Lower lobe of right lung (tissue), 2 donors: ENCODE data around the gene GPRIN2. TPM values are rescaled to one million over a fixed set of nuclear protein-coding genes. Genes with fewer than 3 reads are reported as not detected.

Source experiments
- ATAC-seq, 2 donors: fragments of 200-7000 bp; cut with Tn5 transposase; one replicate each; pipeline ENCODE4 v1.9.1; 2020 to 2022; ENCODE audit warnings: mild to moderate bottlenecking in 2 of 2, moderate library complexity in 2 of 2
- DNase-seq: peaks from one replicate; pipeline ENCODE4 v3.0.0-alpha.2; 2020
- H3K27ac ChIP-seq: fragments of 200-600 bp; one replicate; pipeline ENCODE4 v1.8.0; 2022
- H3K27me3 ChIP-seq: fragments of 200-600 bp; one replicate; pipeline ENCODE4 v1.8.0; 2022; ENCODE audit warnings: low read depth
- H3K36me3 ChIP-seq: fragments of 200-600 bp; one replicate; pipeline ENCODE4 v1.8.0; 2022; ENCODE audit warnings: mild to moderate bottlenecking
- H3K4me1 ChIP-seq: fragments of 200-600 bp; one replicate; pipeline ENCODE4 v1.8.0; 2022
- H3K4me3 ChIP-seq: fragments of 200-600 bp; one replicate; pipeline ENCODE4 v1.8.0; 2022; ENCODE audit warnings: mild to moderate bottlenecking
- H3K9me3 ChIP-seq: fragments of 200-600 bp; one replicate; pipeline ENCODE4 v1.8.0; 2022
- CTCF ChIP-seq: fragments of 200-600 bp; IDR thresholded peaks from one replicate; pipeline ENCODE4 v1.8.0; 2022; ENCODE audit warnings: antibody characterized with exemption, mild to moderate bottlenecking
- intact Hi-C: fragments of 100-400 bp; cut with DNase I; formaldehyde crosslinking; loops from one replicate; pipeline ENCODE4 v1.11.0; 2022
- total RNA-seq: library from RNA; stranded (reverse); fragmentation: NEBNext Ultra II Directional; extraction: Animal tissue kit (Norgen Biotek cat#: 25700); gene quantifications from one replicate; pipeline ENCODE4 v1.2.1, GENCODE V29; 2021
- donor health status: DM: no; HTN: yes; CAD: no; lungs with severe emphysema.

Gene GPRIN2
- total RNA-seq, 1 donor from 2014 or later: 42.1 TPM

GRCh38 chr10:46546591-46547540 lies 9.6 kb downstream of the GPRIN2 start:
- DNase-seq (peak; percentile 91), ATAC-seq (peak; percentile 54 to 57)
- TF ChIP-seq CTCF: no peak
- Histone ChIP-seq H3K9me3 (no peaks in the 10 kb centered on the region), H3K27me3 (no peaks in the 10 kb centered on the region), H3K4me3 (no peak overlapping the region), H3K36me3 (peaks cover 12% of the 10 kb centered on the region), H3K27ac (peak overlapping the region; percentile 12), H3K4me1 (peaks cover 24% of the 10 kb centered on the region)
- intact Hi-C loops: no loop called here

- H3K9me3 ChIP-seq: no peaks in the 10 kb centered on the region
- peaks cover 27% of the 10 kb centered on the region for H3K4me1 ChIP-seq
- ATAC-seq (no peak), DNase-seq (peak; percentile 40)
- H3K4me3 ChIP-seq: no peak overlapping the region
- intact Hi-C loops: no loop called here
- H3K36me3 ChIP-seq: peaks cover 9% of the 10 kb centered on the region
- no peak for TF ChIP-seq CTCF
- peaks cover 2% of the 10 kb centered on the region for H3K27me3 ChIP-seq
- H3K27ac ChIP-seq: peak overlapping the region; percentile 2
These were observed 10.4 kb downstream of the GPRIN2 start for GRCh38 chr10:46545861-46546590.

- intact Hi-C loops: no loop called here
- peaks cover 6% of the 10 kb centered on the region for H3K36me3 ChIP-seq
- peak; percentile 28 for TF ChIP-seq CTCF
- no peaks in the 10 kb centered on the region for H3K9me3 ChIP-seq
- H3K27ac ChIP-seq: no peak overlapping the region
- peaks cover 35% of the 10 kb centered on the region for H3K4me1 ChIP-seq
- H3K4me3 ChIP-seq: no peak overlapping the region
- no peak for ATAC-seq
- peaks cover 11% of the 10 kb centered on the region for H3K27me3 ChIP-seq
- peak; percentile 48 for DNase-seq
These were observed 11.3 kb downstream of the GPRIN2 start for GRCh38 chr10:46544989-46545791.

GRCh38 chr10:46543466-46544377 lies 12.7 kb downstream of the GPRIN2 start:
- H3K27me3 ChIP-seq: peaks cover 12% of the 10 kb centered on the region
- H3K4me1 ChIP-seq: peaks cover 37% of the 10 kb centered on the region
- no peak for TF ChIP-seq CTCF
- H3K36me3 ChIP-seq: no peaks in the 10 kb centered on the region
- H3K4me3 ChIP-seq: no peak overlapping the region
- H3K9me3 ChIP-seq: no peaks in the 10 kb centered on the region
- H3K27ac ChIP-seq: no peak overlapping the region
- DNase-seq (peak; percentile 45), ATAC-seq (no peak)
- intact Hi-C loops: no loop called here
